ENCODE data around the gene SFXN2. TPM values are rescaled to one million over a fixed set of nuclear protein-coding genes. Genes with fewer than 3 reads are reported as not detected.
"Not testable (repeated sequence)": the region's sequence is repeated elsewhere in the genome, so short reads cannot be mapped to it uniquely, and the experiment has no call there.

SFXN2 gene
- total RNA-seq, 1 donor from 2014 or later: 39.5 TPM

DNA sequence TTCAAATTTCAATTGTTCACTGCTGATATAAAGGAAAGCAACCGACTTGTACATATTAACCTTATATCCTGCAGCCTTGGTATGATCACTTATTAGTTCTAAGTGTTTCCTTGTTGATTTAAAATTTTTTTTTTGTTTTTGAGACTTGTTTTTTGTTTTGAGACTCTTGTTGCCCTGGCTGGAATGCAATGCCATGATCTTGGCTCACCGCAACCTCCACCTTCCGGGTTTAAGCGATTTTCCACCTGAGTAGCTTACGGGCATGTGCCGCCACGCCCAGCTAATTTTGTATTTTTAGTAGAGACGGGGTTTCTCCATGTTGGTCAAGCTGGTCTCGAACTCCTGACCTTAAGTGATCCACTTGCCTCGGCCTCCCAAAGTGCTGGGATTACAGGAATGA lies 19.0 kb upstream of the SFXN2 start:
- DNase-seq (ENCODE audit: low spot score); H3K9me3 Mint-ChIP-seq; H3K27me3 Mint-ChIP-seq (ENCODE audit: insufficient read depth); H3K27ac Mint-ChIP-seq; H3K4me3 Mint-ChIP-seq; H3K4me1 Mint-ChIP-seq (ENCODE audit: low read depth); intact Hi-C loops (cut with micrococcal nuclease): not testable (repeated sequence)
- H3K36me3 Mint-ChIP-seq (ENCODE audit: low read depth): peaks cover 22% of the 10 kb centered on the region

- Mint-ChIP-seq H3K9me3 (no peaks in the 10 kb centered on the region), H3K4me1 (ENCODE audit: low read depth) (peaks cover 3% of the 10 kb centered on the region), H3K4me3 (no peak overlapping the region), H3K27me3 (ENCODE audit: insufficient read depth) (no peaks in the 10 kb centered on the region), H3K27ac (no peak overlapping the region), H3K36me3 (ENCODE audit: low read depth) (peaks cover 22% of the 10 kb centered on the region)
- no peak for DNase-seq (ENCODE audit: low spot score)
- intact Hi-C loops (cut with micrococcal nuclease): no loop called here
Observed at GRCh38 chr10:102696736-102697135, 17.7 kb upstream of the SFXN2 start.

DNA sequence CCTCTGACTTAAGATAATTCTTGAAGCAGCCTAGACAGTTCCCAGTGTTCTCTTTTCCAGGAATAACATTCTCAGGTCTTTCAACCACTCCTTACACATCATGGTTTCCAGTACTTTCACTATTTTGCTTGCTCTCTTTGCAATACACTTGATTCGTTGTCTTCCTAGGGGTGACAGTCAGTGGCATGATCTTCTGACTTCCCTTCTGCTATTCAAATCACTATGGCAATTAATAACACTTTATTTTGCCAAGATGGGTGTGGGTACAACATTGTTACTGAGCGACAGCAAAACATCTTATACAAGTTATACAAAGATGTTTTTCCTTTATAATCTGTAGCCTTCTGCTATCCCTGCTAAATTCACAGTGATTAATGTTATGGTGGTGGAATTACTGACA lies 15.5 kb upstream of the SFXN2 start:
- intact Hi-C loops (cut with micrococcal nuclease): no loop called here

GRCh38 chr10:102701272-102701671 lies 13.2 kb upstream of the SFXN2 start:
- Mint-ChIP-seq H3K27me3 (ENCODE audit: insufficient read depth) (no peaks in the 10 kb centered on the region), H3K4me1 (ENCODE audit: low read depth) (peaks cover 16% of the 10 kb centered on the region), H3K27ac (no peak overlapping the region), H3K4me3 (no peak overlapping the region), H3K9me3 (no peaks in the 10 kb centered on the region), H3K36me3 (ENCODE audit: low read depth) (peaks cover 28% of the 10 kb centered on the region)
- no peak for DNase-seq (ENCODE audit: low spot score)
- intact Hi-C loops (cut with micrococcal nuclease): no loop called here

More for the DNA sequence above, 15.5 kb upstream of the SFXN2 start:
- Mint-ChIP-seq H3K27ac (no peak overlapping the region), H3K36me3 (ENCODE audit: low read depth) (peaks cover 22% of the 10 kb centered on the region), H3K4me1 (ENCODE audit: low read depth) (peaks cover 3% of the 10 kb centered on the region), H3K9me3 (no peaks in the 10 kb centered on the region), H3K4me3 (no peak overlapping the region), H3K27me3 (ENCODE audit: insufficient read depth) (no peaks in the 10 kb centered on the region)
- DNase-seq (ENCODE audit: low spot score): no peak

GRCh38 chr10:102701796-102702195 lies 12.6 kb upstream of the SFXN2 start:
- Mint-ChIP-seq H3K4me1 (ENCODE audit: low read depth) (peaks cover 16% of the 10 kb centered on the region), H3K9me3 (no peaks in the 10 kb centered on the region), H3K27ac (no peak overlapping the region), H3K36me3 (ENCODE audit: low read depth) (peaks cover 24% of the 10 kb centered on the region), H3K27me3 (ENCODE audit: insufficient read depth) (no peaks in the 10 kb centered on the region), H3K4me3 (no peak overlapping the region)
- intact Hi-C loops (cut with micrococcal nuclease): no loop called here
- no peak for DNase-seq (ENCODE audit: low spot score)

DNA sequence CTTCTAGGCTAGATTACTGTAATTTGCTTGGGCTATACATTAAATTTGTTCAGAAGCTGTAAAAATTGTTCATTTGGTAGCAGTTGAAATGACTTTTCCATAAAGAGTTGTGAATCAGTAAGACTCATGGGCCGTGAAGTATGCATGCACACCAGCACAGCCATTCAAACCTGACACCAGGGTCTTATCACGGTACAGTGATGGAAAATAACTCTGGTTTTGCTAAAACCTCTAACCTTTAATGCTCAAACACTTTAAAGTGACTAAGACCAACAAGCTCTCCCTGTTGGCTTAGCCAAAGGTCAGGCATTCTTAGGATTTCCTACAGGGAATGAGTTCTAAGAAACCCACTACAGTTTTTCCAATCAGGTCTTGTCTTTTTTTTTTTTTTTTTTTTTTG lies 11.7 kb upstream of the SFXN2 start:
- H3K9me3 Mint-ChIP-seq: no peaks in the 10 kb centered on the region
- peaks cover 20% of the 10 kb centered on the region for H3K4me1 Mint-ChIP-seq (ENCODE audit: low read depth)
- no peaks in the 10 kb centered on the region for H3K27me3 Mint-ChIP-seq (ENCODE audit: insufficient read depth)
- no peak for DNase-seq (ENCODE audit: low spot score)
- intact Hi-C loops (cut with micrococcal nuclease): no loop called here
- H3K36me3 Mint-ChIP-seq (ENCODE audit: low read depth): peaks cover 22% of the 10 kb centered on the region
- H3K27ac Mint-ChIP-seq: no peak overlapping the region
- no peak overlapping the region for H3K4me3 Mint-ChIP-seq

DNA sequence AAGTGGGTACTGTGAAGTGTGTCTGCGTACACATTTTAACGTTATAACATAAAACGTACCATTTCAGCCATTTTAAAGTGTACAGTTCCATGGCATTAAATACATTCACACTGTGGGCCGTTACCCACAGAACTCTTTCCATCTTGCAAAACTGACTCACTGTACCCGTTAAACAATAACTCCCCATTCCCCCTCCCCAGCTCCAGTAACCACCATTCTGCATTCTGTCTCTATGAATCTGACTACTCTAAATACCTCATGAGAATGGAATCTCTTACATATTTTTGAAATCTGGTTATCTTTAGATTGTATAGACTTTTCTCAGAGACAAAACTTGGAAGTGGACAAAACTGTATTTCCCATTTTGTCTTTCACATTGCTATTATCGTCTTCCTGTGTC lies 9.5 kb upstream of the SFXN2 start:
- Mint-ChIP-seq H3K4me1 (ENCODE audit: low read depth) (peaks cover 19% of the 10 kb centered on the region), H3K27ac (peak overlapping the region; percentile 70), H3K27me3 (ENCODE audit: insufficient read depth) (no peaks in the 10 kb centered on the region), H3K36me3 (ENCODE audit: low read depth) (peaks cover 10% of the 10 kb centered on the region), H3K9me3 (no peaks in the 10 kb centered on the region), H3K4me3 (peak overlapping the region; percentile 5)
- intact Hi-C loops (cut with micrococcal nuclease): loop anchor here (1.0 kb wide), 1 partner anchor 8 kb away; no protein-coding TSS in a partner anchor
- no peak for DNase-seq (ENCODE audit: low spot score)

- Mint-ChIP-seq H3K36me3 (ENCODE audit: low read depth) (peaks cover 10% of the 10 kb centered on the region), H3K9me3 (no peaks in the 10 kb centered on the region), H3K4me3 (no peak overlapping the region), H3K27ac (no peak overlapping the region), H3K27me3 (ENCODE audit: insufficient read depth) (no peaks in the 10 kb centered on the region), H3K4me1 (ENCODE audit: low read depth) (peaks cover 24% of the 10 kb centered on the region)
- intact Hi-C loops (cut with micrococcal nuclease): loop anchor here (1.0 kb wide), 1 partner anchor 8 kb away; no protein-coding TSS in a partner anchor
- DNase-seq (ENCODE audit: low spot score): no peak
Observed at GRCh38 chr10:102705531-102705930, 8.9 kb upstream of the SFXN2 start.

GRCh38 chr10:102710609-102711008 lies 3.8 kb upstream of the SFXN2 start:
- Mint-ChIP-seq H3K4me3 (no peak overlapping the region), H3K9me3 (no peaks in the 10 kb centered on the region), H3K27me3 (ENCODE audit: insufficient read depth) (no peaks in the 10 kb centered on the region), H3K4me1 (ENCODE audit: low read depth) (peaks cover 38% of the 10 kb centered on the region), H3K27ac (peak overlapping the region; percentile 40), H3K36me3 (ENCODE audit: low read depth) (peaks cover 6% of the 10 kb centered on the region)
- DNase-seq (ENCODE audit: low spot score): no peak
- intact Hi-C loops (cut with micrococcal nuclease): loop anchor here (5.0 to 10.0 kb wide), 8 partner anchors 207 to 1204 kb away; partner anchors contain the start of genes ARMH3, CNNM2, GBF1 and NT5C2

DNA sequence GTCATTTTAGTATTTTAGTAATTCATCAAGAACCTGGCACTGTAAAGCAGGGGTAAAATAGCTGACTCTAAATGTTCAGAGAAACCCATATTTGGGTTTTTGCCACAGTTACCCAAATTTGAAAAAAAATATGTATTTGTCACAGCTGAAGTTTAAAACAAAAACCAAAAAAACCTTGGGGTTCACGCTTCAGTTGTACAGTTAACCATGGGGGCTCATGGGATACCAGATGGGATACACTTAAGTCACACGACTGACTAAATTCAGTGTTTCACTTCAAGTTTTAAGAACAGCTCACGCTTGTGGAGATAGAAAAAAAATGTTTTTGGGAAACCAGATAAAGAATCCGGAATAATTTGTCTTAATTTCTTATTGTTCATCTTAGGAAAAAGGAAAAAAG lies 2.3 kb upstream of the SFXN2 start:
- Mint-ChIP-seq H3K27ac (no peak overlapping the region), H3K4me1 (ENCODE audit: low read depth) (peaks cover 48% of the 10 kb centered on the region)
- intact Hi-C loops (cut with micrococcal nuclease): loop anchor here (2.0 to 10.0 kb wide), 9 partner anchors 37 to 1203 kb away; partner anchors contain the start of genes ARMH3, CNNM2, GBF1 and NT5C2

GRCh38 chr10:102712843-102713538 lies 1.4 kb upstream of the SFXN2 start:
- H3K36me3 Mint-ChIP-seq (ENCODE audit: low read depth): peaks cover 8% of the 10 kb centered on the region
- H3K27ac Mint-ChIP-seq: peak overlapping the region; percentile 91
- DNase-seq (ENCODE audit: low spot score): no peak
- intact Hi-C loops (cut with micrococcal nuclease): loop anchor here (1.0 to 10.0 kb wide), 12 partner anchors 8 to 1202 kb away; partner anchors contain the start of genes ARMH3, BORCS7, CNNM2 and GBF1
- no peaks in the 10 kb centered on the region for H3K27me3 Mint-ChIP-seq (ENCODE audit: insufficient read depth)
- H3K9me3 Mint-ChIP-seq: no peaks in the 10 kb centered on the region
- peaks cover 48% of the 10 kb centered on the region for H3K4me1 Mint-ChIP-seq (ENCODE audit: low read depth)
- H3K4me3 Mint-ChIP-seq: peak overlapping the region; percentile 88

More for the DNA sequence above, 2.3 kb upstream of the SFXN2 start:
- Mint-ChIP-seq H3K36me3 (ENCODE audit: low read depth) (peaks cover 11% of the 10 kb centered on the region), H3K27me3 (ENCODE audit: insufficient read depth) (no peaks in the 10 kb centered on the region), H3K9me3 (no peaks in the 10 kb centered on the region), H3K4me3 (peak overlapping the region; percentile 47)
- DNase-seq (ENCODE audit: low spot score): no peak

GRCh38 chr10:102713539-102713813 lies 960 bp upstream of the SFXN2 start:
- H3K27ac Mint-ChIP-seq: peak overlapping the region; percentile 91
- peaks cover 52% of the 10 kb centered on the region for H3K4me1 Mint-ChIP-seq (ENCODE audit: low read depth)
- H3K27me3 Mint-ChIP-seq (ENCODE audit: insufficient read depth): no peaks in the 10 kb centered on the region
- H3K9me3 Mint-ChIP-seq: no peaks in the 10 kb centered on the region
- intact Hi-C loops (cut with micrococcal nuclease): loop anchor here (1.0 to 10.0 kb wide), 12 partner anchors 8 to 1201 kb away; partner anchors contain the start of genes ARMH3, BORCS7, CNNM2 and GBF1
- no peak for DNase-seq (ENCODE audit: low spot score)
- H3K4me3 Mint-ChIP-seq: peak overlapping the region; percentile 88
- peaks cover 8% of the 10 kb centered on the region for H3K36me3 Mint-ChIP-seq (ENCODE audit: low read depth)

GRCh38 chr10:102713814-102714620 lies 419 bp upstream of the SFXN2 start, which contains the start of gene ARL3:
ARL3 (minus strand) TSS chr10:102714397; CDS start chr10:102714275, 122 bp downstream.
- intact Hi-C loops (cut with micrococcal nuclease): loop anchor here (1.0 to 10.0 kb wide), 16 partner anchors 9 to 1201 kb away; partner anchors contain the start of genes ACTR1A, ARMH3, BORCS7 and CNNM2
- Mint-ChIP-seq H3K4me3 (peak within 1 kb of the TSS; percentile 88), H3K36me3 (ENCODE audit: low read depth) (peaks cover 8% of the 10 kb centered on the region), H3K4me1 (ENCODE audit: low read depth) (peaks cover 52% of the 10 kb centered on the region), H3K9me3 (no peaks in the 10 kb centered on the region), H3K27ac (peak within 1 kb of the TSS; percentile 91), H3K27me3 (ENCODE audit: insufficient read depth) (no peaks in the 10 kb centered on the region)
- peak; percentile 95 for DNase-seq (ENCODE audit: low spot score)
